SK-N-SH treated with all-trans-retinoic acid at 6 μM for 48 hours (cell line): ENCODE results near the gene NAT8L.
"Not testable (repeated sequence)": the region's sequence is repeated elsewhere in the genome, so short reads cannot be mapped to it uniquely, and the experiment has no call there.

Experiments used
- CSRNP3 ChIP-seq: fragments of 250-450 bp; sonication (Bioruptor Pico); IDR thresholded peaks from 2 replicates; pipeline ENCODE4 v1.5.1; 2021; ENCODE audit warnings: mild to moderate bottlenecking, moderate library complexity
- OSR1 ChIP-seq: fragments of 250-450 bp; sonication (Bioruptor Pico); IDR thresholded peaks from 2 replicates; pipeline ENCODE4 v1.8.0; 2022; ENCODE audit warnings: moderate library complexity, mild to moderate bottlenecking, inconsistent platforms
- ZFP3 ChIP-seq: fragments of 250-450 bp; sonication (Bioruptor Pico); IDR thresholded peaks from 2 replicates; pipeline ENCODE4 v1.5.0; 2020; ENCODE audit warnings: mild to moderate bottlenecking, moderate library complexity
- ZFP30 ChIP-seq: fragments of 450-650 bp; formaldehyde crosslinking; IDR thresholded peaks from 2 replicates; pipeline ENCODE4 v1.5.0; 2022; ENCODE audit warnings: mild to moderate bottlenecking, moderate library complexity
- TF ChIP-seq, protein P1 (sequence below): fragments of 250-450 bp; sonication (Bioruptor Pico); IDR thresholded peaks from 2 replicates; pipeline ENCODE4 v1.5.1; 2020; ENCODE audit warnings: low read depth, mild to moderate bottlenecking, moderate library complexity
- TF ChIP-seq, protein P2 (sequence below): fragments of 250-450 bp; sonication (Bioruptor Pico); IDR thresholded peaks from 2 replicates; pipeline ENCODE4 v1.5.0; 2020; ENCODE audit warnings: mild to moderate bottlenecking, moderate library complexity

- TF ChIP-seq ZFP30 (CRISPR knock-in tag); ZFP3 (CRISPR knock-in tag); CSRNP3; OSR1 (CRISPR knock-in tag): not testable (repeated sequence)
- TF ChIP-seq, protein P1, sequence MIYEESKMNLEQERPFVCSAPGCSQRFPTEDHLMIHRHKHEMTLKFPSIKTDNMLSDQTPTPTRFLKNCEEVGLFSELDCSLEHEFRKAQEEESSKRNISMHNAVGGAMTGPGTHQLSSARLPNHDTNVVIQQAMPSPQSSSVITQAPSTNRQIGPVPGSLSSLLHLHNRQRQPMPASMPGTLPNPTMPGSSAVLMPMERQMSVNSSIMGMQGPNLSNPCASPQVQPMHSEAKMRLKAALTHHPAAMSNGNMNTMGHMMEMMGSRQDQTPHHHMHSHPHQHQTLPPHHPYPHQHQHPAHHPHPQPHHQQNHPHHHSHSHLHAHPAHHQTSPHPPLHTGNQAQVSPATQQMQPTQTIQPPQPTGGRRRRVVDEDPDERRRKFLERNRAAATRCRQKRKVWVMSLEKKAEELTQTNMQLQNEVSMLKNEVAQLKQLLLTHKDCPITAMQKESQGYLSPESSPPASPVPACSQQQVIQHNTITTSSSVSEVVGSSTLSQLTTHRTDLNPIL = not testable (repeated sequence)
- TF ChIP-seq, protein P2, sequence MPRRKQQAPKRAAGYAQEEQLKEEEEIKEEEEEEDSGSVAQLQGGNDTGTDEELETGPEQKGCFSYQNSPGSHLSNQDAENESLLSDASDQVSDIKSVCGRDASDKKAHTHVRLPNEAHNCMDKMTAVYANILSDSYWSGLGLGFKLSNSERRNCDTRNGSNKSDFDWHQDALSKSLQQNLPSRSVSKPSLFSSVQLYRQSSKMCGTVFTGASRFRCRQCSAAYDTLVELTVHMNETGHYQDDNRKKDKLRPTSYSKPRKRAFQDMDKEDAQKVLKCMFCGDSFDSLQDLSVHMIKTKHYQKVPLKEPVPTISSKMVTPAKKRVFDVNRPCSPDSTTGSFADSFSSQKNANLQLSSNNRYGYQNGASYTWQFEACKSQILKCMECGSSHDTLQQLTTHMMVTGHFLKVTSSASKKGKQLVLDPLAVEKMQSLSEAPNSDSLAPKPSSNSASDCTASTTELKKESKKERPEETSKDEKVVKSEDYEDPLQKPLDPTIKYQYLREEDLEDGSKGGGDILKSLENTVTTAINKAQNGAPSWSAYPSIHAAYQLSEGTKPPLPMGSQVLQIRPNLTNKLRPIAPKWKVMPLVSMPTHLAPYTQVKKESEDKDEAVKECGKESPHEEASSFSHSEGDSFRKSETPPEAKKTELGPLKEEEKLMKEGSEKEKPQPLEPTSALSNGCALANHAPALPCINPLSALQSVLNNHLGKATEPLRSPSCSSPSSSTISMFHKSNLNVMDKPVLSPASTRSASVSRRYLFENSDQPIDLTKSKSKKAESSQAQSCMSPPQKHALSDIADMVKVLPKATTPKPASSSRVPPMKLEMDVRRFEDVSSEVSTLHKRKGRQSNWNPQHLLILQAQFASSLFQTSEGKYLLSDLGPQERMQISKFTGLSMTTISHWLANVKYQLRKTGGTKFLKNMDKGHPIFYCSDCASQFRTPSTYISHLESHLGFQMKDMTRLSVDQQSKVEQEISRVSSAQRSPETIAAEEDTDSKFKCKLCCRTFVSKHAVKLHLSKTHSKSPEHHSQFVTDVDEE (CRISPR knock-in tag) = not testable (repeated sequence)
These were observed 32.0 kb upstream of the NAT8L start for GRCh38 chr4:2027120-2027519.
